ENCODE results near the gene WFIKKN2.

WFIKKN2 gene

GRCh38 chr17:50834429-50835300 is 721 bp upstream of the WFIKKN2 start:
- DNase-seq: no peak

DNA sequence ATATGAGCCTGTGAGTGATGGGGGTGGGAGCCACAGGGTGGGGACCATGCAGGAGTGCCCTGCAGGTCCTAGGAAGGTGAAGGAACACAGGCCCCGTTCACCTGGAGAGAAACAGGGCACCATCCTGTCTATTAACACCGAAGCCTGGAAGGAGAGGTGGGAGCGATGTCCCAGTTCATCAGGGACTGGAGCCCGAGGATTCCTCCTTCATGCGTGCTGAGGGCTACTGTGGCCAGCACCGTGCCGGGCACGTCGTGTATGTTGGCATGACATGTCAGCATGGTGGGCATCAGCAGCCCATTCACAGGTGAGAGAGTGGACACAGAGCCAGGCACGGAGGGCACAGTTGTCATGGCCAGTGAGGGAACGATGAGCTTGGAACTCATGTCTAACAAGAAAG is 1.4 kb downstream of the WFIKKN2 start:
- no peak for DNase-seq

- no peak for DNase-seq
These were observed 2.0 kb downstream of the WFIKKN2 start for GRCh38 chr17:50837286-50837979.

DNA sequence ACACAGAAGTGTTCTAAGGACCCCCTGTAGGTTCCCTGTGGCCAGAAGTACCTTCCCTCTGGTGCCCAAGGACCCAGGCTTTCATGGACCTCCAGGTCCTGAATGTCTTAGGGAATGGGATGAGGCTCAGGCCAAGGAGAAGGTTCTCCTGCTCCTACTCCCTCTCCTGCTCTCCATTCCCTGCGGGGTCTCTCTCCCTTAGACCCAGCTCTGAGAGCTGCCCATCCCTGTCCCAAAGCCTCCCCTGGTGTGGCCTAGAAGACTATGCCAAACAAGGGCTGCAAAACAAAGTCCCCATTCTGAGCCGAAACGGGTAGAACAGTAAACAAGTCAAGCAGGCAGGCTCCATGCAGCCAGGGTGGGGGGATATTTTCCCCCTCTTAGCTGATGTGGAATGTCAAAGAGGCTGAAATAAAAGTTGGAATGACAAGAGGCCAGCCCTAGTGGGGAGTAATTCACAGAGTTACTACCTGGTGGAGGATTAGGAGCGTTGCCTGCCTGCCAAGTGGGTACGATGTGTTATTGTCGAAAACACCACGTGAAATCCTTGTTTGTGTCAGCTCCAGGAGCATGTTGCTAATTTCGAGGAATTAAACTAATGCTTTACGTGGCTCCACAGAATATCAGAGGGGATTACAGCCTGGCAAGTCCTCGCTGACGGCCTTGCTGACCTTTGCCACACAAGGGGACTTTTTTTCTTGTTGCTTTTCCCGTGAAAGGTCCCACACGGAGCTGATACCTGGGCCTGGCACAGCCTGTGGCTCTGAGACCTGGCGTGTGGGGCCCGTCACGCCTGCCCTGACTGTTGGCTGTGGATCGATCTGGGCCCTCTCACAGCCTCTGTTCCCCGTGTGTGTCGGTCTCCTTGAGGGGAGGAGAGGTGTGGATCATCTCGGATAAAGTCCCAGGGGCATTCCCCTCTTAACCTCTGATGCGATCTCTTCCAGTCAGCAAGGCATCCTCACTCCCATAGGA is 2.9 kb downstream of the WFIKKN2 start:
- DNase-seq: no peak

DNA sequence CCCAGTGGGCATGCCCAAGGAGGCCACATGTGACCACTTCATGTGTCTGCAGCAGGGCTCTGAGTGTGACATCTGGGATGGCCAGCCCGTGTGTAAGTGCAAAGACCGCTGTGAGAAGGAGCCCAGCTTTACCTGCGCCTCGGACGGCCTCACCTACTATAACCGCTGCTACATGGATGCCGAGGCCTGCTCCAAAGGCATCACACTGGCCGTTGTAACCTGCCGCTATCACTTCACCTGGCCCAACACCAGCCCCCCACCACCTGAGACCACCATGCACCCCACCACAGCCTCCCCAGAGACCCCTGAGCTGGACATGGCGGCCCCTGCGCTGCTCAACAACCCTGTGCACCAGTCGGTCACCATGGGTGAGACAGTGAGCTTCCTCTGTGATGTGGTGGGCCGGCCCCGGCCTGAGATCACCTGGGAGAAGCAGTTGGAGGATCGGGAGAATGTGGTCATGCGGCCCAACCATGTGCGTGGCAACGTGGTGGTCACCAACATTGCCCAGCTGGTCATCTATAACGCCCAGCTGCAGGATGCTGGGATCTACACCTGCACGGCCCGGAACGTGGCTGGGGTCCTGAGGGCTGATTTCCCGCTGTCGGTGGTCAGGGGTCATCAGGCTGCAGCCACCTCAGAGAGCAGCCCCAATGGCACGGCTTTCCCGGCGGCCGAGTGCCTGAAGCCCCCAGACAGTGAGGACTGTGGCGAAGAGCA is 4.4 kb downstream of the WFIKKN2 start:
- no peak for DNase-seq

DNA sequence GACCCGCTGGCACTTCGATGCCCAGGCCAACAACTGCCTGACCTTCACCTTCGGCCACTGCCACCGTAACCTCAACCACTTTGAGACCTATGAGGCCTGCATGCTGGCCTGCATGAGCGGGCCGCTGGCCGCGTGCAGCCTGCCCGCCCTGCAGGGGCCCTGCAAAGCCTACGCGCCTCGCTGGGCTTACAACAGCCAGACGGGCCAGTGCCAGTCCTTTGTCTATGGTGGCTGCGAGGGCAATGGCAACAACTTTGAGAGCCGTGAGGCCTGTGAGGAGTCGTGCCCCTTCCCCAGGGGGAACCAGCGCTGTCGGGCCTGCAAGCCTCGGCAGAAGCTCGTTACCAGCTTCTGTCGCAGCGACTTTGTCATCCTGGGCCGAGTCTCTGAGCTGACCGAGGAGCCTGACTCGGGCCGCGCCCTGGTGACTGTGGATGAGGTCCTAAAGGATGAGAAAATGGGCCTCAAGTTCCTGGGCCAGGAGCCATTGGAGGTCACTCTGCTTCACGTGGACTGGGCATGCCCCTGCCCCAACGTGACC is 5.0 kb downstream of the WFIKKN2 start:
- DNase-seq: no peak

DNA sequence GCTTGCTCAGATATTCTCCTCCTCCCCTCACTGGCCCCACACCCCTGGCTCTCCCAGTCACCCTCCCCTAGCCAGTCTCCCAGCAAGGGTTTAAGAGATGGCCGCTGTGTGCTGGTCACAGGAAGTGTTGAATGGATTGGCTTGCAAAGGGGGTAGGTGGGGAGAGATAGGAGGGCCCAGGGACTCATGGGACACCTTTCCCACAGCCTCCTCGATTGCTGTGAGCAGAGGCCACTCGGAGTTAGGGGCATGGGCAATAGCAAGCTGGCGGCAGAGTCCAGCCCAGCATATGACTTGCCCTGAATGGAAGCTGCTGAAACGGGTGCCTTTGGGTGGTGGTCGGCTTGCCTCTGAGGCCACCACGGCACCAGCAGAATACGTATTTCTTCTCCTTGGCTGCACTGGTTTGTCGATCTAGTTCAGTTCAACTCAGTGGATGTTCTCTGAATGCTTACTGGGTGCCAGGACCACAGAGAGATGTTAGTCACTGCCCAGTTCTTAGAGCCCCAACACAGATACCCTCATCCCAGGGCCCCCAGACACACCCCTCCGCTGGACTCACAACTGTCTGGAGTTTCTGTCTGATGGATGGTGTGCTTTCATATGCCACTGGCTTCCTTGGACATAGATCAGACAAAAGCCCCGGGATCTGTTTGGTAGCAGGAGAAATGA is 6.0 kb downstream of the WFIKKN2 start:
- DNase-seq: no peak

- DNase-seq: no peak
These were observed 6.6 kb downstream of the WFIKKN2 start for GRCh38 chr17:50841949-50842354.

DNA sequence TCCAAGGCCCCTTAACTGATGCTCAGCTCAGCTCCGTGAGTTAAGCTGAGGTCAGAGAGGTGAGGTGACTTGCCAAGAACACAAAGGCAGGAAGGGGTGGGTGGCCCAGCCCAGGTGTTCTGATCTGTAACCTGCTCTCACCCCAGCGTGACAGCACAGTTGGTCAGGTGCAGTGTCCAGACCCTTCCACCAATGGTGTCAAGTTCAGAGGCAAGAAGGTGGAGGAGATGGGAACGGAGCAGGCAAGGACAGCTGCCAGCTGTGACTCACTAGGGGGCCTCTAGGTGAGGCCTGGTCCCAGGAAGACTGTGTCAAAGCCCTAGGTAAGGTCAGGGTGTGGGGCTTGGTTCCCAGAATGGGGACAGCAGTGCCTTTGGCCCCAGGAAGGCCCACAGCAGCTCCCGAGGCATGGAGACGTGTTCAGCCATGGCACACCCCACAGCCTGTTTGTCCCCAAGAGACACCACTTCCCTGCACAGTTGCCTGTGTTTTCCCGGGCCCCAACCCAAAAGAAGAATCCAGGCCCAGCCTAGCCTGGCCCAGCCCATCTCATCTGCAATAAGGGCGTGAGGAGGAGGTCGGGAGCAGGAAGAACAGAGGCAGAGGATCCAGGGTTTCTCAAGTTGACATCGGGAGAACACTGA is 7.2 kb downstream of the WFIKKN2 start:
- DNase-seq: no peak

- no peak for DNase-seq
These were observed 7.9 kb downstream of the WFIKKN2 start for GRCh38 chr17:50843150-50843905.

GRCh38 chr17:50844117-50844700 is 8.8 kb downstream of the WFIKKN2 start:
- no peak for DNase-seq

DNA sequence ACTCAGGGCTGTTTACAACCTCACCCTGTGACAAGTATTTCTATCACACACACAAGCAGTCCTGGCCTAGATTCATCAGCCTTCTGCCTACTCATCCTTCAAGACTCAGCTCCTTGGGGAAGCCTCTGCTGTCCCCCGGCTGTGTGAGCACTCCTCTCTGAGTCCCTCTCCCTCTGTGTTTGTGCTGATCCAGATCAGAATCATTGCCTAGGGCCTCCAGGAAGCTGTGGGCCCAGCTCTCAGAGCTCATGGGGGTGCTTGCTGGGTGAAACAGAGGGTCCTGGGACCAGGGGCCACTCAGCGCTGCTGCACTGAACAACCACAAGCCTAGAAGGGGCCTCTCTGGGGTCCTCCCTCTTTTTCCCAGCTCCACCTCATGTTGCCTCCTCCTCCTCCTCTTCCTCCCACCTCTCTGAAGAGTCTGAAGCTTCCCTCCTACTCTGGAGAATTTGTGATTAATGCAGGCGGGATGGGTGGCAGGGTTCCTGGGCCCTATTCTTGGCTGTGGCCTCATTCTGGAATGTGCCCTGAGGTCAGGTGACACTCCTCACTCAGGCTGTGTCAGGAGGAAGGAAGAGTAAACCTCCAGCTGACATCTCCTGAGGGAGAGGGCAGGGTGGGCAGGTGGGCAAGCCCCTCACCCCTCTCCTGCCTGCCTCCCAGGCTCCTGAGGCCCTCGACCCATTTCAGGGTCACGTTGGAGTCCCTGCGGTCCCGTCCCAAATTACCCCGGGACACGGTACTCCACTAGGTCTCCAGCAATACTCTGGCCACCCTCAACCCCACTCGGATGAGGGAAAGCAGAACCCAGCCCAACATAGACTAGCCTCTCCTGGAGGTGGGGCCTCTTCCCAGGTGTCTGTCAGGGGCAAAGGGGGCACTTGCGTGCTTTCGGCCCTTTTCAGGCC is 10.1 kb downstream of the WFIKKN2 start:
- no peak for DNase-seq

DNA sequence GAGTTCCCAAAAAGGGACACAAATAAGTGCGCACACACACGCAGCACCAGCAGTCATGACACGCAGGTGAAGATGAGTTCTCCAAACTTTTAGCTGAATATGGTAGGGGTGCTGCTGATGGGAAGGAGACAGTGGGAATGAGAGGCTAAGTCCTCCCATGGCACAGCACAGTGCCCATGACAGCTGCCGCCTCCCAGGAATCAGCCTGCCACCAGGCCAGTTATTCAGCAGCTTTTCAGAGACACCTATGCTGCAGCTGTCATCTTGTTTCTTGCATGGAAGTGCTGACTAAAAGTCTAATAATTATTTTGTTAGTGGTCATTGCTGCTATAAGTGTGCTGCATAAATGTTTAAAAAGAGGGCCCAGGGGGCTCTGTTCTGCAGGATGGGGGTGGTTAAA is 12.2 kb downstream of the WFIKKN2 start:
- no peak for DNase-seq

DNA sequence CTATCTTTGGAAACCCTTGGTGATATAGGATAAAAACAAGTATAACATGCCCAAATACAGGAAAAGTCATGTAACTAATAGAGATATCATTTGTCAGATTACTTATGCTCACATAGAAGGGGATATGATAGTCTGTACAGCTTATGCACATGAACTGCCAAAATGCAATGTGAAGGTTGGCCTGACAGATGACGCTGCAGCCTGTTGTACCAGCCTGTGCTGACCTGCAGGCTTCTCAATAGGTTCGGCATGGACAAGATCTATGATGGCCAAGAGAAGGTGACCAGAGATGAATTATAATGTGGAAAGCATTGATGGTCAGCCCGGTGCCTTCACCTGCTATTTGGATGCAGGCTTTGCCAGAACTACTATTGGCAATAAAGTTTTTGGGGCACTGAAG is 12.7 kb downstream of the WFIKKN2 start:
- no peak for DNase-seq

DNA sequence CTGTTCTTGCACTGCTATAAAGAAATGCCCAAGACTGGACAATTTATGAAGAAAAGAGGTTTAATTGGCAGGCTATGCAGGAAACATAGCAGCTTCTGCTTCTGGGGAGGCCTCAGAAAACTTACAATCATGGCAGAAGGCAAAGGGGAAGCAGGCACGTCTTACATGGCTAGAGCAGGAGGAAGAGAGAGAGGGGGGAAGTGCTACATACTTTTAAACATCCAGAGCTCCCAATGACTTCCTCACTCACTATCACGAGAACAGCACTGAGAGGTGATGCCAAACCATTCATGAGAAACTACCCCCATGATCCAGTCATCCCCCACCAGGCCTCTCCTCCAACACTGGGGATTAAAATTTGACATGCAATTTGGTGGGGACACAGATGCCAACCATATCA is 13.3 kb downstream of the WFIKKN2 start:
- no peak for DNase-seq

DNA sequence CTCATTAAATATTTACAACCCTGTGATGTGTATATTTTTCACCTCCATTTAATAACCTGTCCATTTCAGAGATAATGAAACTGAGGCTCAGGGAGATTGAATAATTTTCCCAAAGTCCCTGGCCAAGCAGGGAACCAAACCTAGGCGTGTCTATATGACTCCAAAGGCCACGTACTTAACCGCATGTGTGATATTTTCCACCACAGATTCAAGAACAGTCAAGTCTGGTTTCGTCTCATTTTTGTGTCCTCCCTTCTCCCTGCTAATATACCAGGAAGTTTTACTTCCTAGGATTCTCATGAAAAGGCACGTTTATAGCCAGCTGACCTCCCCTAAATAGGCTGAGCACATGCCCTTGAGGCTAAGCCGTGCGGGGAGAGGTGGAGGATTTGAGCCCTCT is 15.3 kb downstream of the WFIKKN2 start:
- DNase-seq: no peak

- no peak for DNase-seq
These were observed 17.7 kb downstream of the WFIKKN2 start for GRCh38 chr17:50853015-50853615.

GRCh38 chr17:50853781-50854180 is 18.4 kb downstream of the WFIKKN2 start:
- DNase-seq: no peak

All from activated gamma-delta T cell (primary cell).